GM12874 (cell line): ENCODE data around the gene SERPINA9.

Source experiments
- TF ChIP-seq, protein P1 (sequence below): IDR thresholded peaks from 2 replicates; pipeline ENCODE4 v1.5.1; 2011; ENCODE audit warnings: low read depth, mild to moderate bottlenecking, control low read depth, low read length, moderate library complexity; ENCODE audit not compliant: insufficient read depth

Gene SERPINA9

DNA sequence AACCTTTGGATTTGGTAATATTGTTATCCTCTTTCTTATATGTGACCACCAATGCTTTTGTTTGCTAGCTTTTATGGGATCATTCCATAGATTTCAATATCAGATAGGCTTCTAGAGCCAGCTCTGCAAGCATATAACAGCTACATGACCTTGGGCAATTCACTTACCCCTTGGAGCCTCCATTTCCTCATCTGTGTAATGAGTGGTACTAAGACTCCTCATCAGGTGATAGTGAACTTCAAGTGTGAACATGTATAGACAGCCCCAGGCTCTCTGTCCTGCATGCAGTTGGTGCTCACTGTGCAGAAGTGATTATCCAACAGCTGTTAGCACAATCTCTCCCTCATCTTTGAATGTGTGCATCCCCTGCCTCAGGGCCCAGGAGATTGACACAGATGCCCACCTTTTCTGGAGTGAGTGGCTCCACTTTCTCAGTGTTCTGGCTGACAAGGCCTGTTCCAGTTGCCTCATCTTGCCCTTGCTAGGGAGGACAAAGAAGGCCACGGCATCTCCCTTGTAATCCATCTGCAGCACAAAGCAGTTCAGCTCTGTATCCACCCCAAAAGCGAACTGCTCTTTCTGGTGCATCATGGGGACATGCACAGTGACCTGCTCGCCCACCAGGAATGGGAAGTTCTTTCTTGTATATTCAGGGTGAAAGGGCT lies 9.2 kb downstream of the SERPINA9 start:
- TF ChIP-seq, protein P1, sequence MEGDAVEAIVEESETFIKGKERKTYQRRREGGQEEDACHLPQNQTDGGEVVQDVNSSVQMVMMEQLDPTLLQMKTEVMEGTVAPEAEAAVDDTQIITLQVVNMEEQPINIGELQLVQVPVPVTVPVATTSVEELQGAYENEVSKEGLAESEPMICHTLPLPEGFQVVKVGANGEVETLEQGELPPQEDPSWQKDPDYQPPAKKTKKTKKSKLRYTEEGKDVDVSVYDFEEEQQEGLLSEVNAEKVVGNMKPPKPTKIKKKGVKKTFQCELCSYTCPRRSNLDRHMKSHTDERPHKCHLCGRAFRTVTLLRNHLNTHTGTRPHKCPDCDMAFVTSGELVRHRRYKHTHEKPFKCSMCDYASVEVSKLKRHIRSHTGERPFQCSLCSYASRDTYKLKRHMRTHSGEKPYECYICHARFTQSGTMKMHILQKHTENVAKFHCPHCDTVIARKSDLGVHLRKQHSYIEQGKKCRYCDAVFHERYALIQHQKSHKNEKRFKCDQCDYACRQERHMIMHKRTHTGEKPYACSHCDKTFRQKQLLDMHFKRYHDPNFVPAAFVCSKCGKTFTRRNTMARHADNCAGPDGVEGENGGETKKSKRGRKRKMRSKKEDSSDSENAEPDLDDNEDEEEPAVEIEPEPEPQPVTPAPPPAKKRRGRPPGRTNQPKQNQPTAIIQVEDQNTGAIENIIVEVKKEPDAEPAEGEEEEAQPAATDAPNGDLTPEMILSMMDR: no peak

DNA sequence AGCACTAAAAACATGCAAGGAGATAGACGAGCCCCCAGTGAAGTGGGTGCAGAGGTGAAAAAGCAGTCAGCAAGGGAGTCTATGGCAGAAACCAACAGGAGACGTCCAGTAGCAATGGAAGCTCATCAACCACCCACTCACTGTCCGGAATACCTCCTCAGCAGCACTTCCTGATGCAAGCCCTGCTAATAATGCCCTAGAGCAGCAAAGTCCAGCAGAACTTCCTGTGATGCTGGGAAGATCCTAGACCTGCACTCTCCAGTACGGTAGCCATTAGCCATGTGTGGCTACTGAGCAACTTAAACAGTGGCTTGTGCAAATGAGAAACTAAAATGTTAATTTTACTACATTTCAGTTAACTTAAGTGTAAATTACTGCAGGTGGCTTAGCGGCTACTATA lies 11.0 kb downstream of the SERPINA9 start:
- TF ChIP-seq, protein P1: no peak

DNA sequence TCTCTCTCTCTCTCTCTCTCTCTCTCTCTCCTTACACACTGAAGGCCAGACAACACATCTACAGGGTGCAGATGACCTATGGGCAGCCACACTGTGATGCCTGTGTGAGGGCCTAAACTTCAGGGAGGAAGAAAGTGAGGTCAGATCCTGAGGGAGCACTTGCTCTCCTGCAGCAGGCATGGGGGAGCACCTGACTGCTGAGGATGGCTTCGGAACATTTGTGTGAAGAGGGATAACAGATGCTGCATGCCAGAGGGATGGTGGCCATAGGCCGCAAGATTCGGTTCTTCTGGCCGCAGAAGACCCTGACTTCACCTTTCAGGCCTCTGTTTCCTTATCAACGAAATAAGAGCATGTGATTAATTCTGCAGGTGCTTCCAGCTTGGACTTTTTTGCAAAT lies 11.7 kb downstream of the SERPINA9 start:
- TF ChIP-seq, protein P1: no peak

DNA sequence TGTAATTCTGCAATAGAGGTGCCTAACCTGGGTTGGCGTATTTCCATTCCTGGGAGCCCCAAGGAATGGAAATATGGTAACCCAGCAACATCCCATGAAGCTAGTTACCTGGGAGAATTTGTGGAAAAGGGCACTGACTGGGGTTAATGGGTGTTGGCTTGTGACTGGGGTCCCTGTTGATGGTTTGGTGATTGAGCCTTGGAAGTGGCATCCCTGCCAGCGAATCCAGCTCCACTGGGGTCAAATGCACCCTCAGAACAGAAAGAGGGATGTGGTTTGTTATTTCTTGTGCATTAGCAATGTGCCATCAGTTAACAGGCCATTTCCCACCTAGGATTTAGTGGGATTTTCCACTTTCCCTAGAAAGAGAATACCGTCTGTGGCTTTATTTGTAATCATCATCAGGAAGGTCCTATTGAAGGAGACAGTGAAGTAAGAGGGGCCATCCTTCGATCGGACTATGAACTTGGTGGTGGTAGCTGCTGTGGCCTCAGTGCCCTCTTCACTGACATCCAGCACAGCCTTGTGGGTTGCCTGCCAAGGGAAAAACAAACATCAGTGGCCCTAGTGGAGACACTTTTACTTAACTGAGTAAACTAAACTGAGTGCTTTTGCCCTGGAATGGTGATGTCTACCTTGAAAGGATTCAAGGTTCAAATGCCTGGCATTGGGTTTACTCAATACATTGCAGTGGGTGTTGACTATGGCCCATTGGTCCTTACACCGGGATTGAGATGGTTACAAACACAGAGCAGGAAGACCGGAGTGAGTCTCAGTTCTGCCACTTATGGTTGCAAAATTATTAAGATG lies 13.0 kb downstream of the SERPINA9 start:
- TF ChIP-seq, protein P1: no peak

DNA sequence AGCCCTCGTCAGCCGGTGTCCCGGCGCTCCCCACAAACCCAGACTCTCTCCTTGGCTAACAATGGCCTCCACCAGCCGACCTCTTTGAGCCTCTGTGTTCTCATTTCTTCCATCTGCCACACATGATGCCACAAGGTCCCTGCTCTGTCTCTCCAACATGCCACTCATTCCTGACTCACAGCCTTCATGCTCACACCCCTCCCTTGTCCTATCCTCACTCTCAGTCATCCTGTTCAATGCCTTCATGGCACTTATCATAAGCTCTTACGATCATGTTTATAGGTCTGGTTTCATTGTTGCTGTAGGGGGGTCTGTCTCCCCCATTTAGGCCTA lies 13.8 kb downstream of the SERPINA9 start:
- TF ChIP-seq, protein P1: no peak

DNA sequence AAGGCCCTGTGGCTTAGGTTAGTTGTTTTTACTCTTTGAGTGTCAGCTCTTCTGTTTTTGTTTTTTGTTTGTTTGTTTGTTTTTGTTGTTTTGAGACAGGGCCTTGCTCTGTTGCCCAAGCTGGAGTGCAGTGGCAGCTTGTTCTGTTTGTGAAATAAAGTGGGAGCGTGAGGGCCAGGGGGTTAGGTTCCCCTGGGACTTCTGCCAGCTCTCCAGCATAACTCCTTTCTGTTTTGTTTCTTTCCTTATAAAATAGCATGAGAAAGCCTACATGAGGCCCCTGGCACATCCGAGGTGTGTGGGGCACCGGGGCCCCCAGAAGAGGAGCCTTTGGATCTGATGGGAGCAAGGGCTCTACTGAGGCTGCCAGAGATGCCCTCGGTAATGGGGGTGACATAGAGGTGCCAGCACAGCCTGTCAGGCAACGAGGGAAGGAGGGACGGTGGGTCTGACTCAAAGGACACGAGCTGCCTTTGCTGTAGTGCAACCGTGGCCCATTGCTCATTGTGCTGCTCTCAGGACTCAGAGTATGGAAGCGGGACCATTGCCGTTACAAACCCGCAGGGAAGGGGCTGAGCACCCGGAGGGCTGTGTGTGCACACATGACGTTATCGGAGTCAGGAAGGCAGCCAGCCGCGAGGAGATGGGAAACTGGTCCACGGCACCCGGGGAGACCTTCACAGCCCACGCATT lies 14.3 kb downstream of the SERPINA9 start:
- TF ChIP-seq, protein P1: no peak

DNA sequence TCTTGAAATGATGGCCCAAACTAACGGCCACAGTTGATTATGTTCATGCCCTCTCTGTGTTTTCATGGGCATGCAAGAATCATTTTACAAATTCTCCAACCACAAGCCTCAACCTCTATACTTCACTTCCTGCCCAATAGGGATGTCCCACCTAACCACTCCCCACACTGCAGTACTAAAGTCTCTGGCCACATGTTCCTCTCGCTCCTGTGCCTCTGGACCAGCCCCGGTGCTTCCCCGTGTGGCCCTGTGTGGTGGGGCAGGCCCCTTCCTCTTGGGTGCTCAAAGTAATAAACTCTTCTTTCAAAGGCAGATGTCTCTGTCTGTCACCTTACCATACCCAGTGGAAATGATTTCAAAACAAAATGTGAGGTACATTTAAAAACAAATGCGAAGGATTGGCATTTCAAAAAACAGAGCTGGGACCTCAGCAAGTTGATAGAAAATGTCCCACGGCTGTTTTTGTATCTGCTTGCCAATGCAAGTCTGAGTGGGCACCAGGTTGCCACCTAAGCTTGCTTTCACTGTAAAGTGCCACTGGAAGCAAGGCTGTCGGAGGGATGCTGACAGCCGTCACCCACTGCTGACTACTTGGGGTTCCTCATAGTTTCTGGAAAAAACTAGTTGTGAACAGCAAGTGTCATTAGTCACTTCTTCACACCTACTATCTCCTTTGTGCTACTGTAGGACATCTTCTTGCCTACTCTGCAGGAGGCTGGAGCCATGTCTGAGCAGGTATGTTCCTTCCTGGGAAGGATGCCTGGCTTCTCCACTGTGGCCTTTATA lies 15.2 kb downstream of the SERPINA9 start:
- TF ChIP-seq, protein P1: no peak
